ENCODE data around the gene PIK3R2.

DNA sequence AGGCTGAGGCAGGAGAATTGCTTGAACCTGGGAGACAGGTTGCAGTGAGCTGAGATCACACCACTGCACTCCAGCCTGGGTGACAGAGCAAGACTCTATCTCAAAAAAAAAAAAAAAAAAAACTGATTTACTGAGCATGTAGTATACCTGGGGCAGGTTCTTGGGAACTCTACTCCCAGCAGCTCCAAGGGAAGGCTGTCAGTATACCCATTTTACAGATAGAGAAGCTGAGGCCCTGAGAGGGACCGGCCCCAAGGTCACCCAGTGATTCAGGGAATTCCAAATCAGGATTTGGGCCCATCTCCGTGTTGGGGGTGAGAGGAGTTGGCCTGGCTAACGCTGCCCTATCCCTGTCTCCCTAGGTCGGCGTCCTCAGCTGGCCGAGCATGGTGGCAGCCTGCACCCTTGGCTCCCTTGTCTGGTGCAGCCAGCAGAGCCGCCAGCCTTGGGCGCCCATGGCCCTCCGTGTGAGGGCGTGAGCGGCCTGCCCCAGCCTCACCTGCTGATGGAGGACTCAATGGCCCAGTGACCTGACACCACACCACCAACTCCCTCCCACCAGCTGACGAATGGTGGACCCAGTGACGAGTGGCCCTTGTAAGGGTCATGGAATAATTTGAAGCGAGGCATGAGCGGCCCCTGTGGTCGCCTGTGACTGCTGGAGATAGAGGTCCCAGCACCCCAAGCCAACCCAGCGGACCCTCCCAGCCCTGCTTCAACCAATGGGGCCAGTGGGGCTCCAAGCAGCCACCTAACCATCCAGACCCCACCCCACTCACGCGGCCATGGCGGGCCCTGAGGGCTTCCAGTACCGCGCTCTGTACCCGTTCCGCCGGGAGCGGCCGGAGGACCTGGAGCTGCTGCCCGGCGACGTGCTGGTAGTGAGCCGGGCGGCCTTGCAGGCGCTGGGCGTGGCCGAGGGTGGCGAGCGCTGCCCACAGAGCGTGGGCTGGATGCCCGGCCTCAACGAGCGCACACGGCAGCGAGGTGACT is 2.4 kb downstream of the PIK3R2 start:
- TF ChIP-seq YY1 (IDR thresholded peaks at IDR 0.05; ENCODE audit: insufficient read depth, insufficient read length) (no peak), ZNF274 (IDR thresholded peaks at IDR 0.05; ENCODE audit: low read depth, low read length) (no peak)
